OCI-LY1 (cell line): Measurements from ENCODE around the gene CDH23.

ENCODE experiments used
- H2AFZ ChIP-seq: fragments of 200-600 bp; sonication (generic), shearing (Covaris generic); 2 replicates; pipeline ENCODE4 v1.6.0; 2014; ENCODE audit warnings: antibody characterized with exemption, mild to moderate bottlenecking, low read length
- H3F3A ChIP-seq: fragments of 200-600 bp; sonication (generic), shearing (Covaris generic); 2 replicates; pipeline ENCODE4 v1.6.0; 2014; ENCODE audit warnings: mild to moderate bottlenecking, antibody characterized with exemption, low read length, moderate library complexity; ENCODE audit not compliant: insufficient read depth
- H3K27ac ChIP-seq: fragments of 200-600 bp; sonication (generic); 2 replicates; pipeline ENCODE4 v1.5.1; 2014; ENCODE audit warnings: low read length, mixed run types, mild to moderate bottlenecking, low read depth; ENCODE audit not compliant: poor library complexity, severe bottlenecking
- H3K27me3 ChIP-seq: fragments of 200-600 bp; sonication (generic); 2 replicates; pipeline ENCODE4 v1.6.0; 2014; ENCODE audit warnings: antibody characterized with exemption, mild to moderate bottlenecking, low read length, moderate library complexity; ENCODE audit not compliant: insufficient read depth
- H3K36me3 ChIP-seq: fragments of 200-600 bp; sonication (generic); 2 replicates; pipeline ENCODE4 v1.6.1; 2014; ENCODE audit warnings: mild to moderate bottlenecking, antibody characterized with exemption, low read length, moderate library complexity, mixed read lengths; ENCODE audit not compliant: insufficient read depth
- H3K4me1 ChIP-seq: fragments of 200-600 bp; sonication (generic); 2 replicates; pipeline ENCODE4 v1.5.1; 2014; ENCODE audit warnings: mild to moderate bottlenecking, low read length, moderate library complexity; ENCODE audit not compliant: insufficient read depth, severe bottlenecking
- H3K4me2 ChIP-seq: fragments of 200-600 bp; sonication (generic), shearing (Covaris generic); 2 replicates; pipeline ENCODE4 v1.6.1; 2014; ENCODE audit warnings: low read length
- H3K4me3 ChIP-seq: fragments of 200-600 bp; sonication (generic); 2 replicates; pipeline ENCODE4 v1.5.1; 2014; ENCODE audit warnings: low read length, low read depth, mild to moderate bottlenecking, mixed read lengths; ENCODE audit not compliant: poor library complexity, severe bottlenecking
- H3K79me2 ChIP-seq: fragments of 200-600 bp; shearing (Covaris generic); 2 replicates; pipeline ENCODE4 v1.6.1; 2016; ENCODE audit warnings: mixed run types, low read length, mixed read lengths; ENCODE audit not compliant: insufficient read depth
- H3K9ac ChIP-seq: fragments of 200-600 bp; sonication (generic), shearing (Covaris generic); 2 replicates; pipeline ENCODE4 v1.6.1; 2014; ENCODE audit warnings: mild to moderate bottlenecking, low read length, mixed read lengths
- H3K9me2 ChIP-seq: fragments of 200-600 bp; sonication (generic), shearing (Covaris generic); 2 replicates; pipeline ENCODE4 v1.6.1; 2014; ENCODE audit warnings: low read depth, mild to moderate bottlenecking, low read length, mixed read lengths
- H3K9me3 ChIP-seq: fragments of 200-600 bp; shearing (Covaris generic); 2 replicates; pipeline ENCODE4 v1.6.1; 2014; ENCODE audit warnings: low read length, mixed read lengths
- H4K20me1 ChIP-seq: fragments of 200-600 bp; sonication (generic), shearing (Covaris generic); 2 replicates; pipeline ENCODE4 v1.6.0; 2016; ENCODE audit warnings: mild to moderate bottlenecking, low read length; ENCODE audit not compliant: insufficient read depth
- EZH2 ChIP-seq: fragments of 200-600 bp; sonication (generic), shearing (Covaris generic); IDR thresholded peaks from 2 replicates; pipeline ENCODE4 v1.8.0; 2017; ENCODE audit warnings: borderline replicate concordance, mixed run types, mild to moderate bottlenecking, antibody characterized with exemption, low read length, moderate library complexity, mixed read lengths
- TF ChIP-seq, protein P1 (sequence below): fragments of 200-600 bp; sonication (generic), shearing (Covaris generic); IDR thresholded peaks from 2 replicates; pipeline ENCODE4 v1.5.1; 2017; ENCODE audit warnings: mild to moderate bottlenecking, antibody characterized with exemption, low read length, moderate library complexity, mixed read lengths

CDH23 gene

GRCh38 chr10:71705582-71705981 lies 308.9 kb downstream of the CDH23 start:
- Histone ChIP-seq H4K20me1 (no peaks in the 10 kb centered on the region), H3K4me2 (no peak overlapping the region), H3F3A (no peaks in the 10 kb centered on the region), H3K9ac (no peak overlapping the region), H3K9me3 (no peaks in the 10 kb centered on the region), H3K79me2 (no peaks in the 10 kb centered on the region), H3K27ac (no peak overlapping the region), H3K4me3 (no peak overlapping the region), H3K27me3 (peaks cover 19% of the 10 kb centered on the region; the same call in 1 of the 2 replicates), H3K9me2 (no peaks in the 10 kb centered on the region), H3K4me1 (peaks cover 3% of the 10 kb centered on the region), H3K36me3 (no peaks in the 10 kb centered on the region), H2AFZ (no peak overlapping the region)
- TF ChIP-seq EZH2: no peak
- TF ChIP-seq, protein P1, sequence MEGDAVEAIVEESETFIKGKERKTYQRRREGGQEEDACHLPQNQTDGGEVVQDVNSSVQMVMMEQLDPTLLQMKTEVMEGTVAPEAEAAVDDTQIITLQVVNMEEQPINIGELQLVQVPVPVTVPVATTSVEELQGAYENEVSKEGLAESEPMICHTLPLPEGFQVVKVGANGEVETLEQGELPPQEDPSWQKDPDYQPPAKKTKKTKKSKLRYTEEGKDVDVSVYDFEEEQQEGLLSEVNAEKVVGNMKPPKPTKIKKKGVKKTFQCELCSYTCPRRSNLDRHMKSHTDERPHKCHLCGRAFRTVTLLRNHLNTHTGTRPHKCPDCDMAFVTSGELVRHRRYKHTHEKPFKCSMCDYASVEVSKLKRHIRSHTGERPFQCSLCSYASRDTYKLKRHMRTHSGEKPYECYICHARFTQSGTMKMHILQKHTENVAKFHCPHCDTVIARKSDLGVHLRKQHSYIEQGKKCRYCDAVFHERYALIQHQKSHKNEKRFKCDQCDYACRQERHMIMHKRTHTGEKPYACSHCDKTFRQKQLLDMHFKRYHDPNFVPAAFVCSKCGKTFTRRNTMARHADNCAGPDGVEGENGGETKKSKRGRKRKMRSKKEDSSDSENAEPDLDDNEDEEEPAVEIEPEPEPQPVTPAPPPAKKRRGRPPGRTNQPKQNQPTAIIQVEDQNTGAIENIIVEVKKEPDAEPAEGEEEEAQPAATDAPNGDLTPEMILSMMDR: no peak

- Histone ChIP-seq H3K27ac (no peak overlapping the region), H4K20me1 (no peaks in the 10 kb centered on the region), H2AFZ (no peak overlapping the region), H3K9me3 (no peaks in the 10 kb centered on the region), H3F3A (no peaks in the 10 kb centered on the region), H3K4me3 (no peak overlapping the region), H3K79me2 (no peaks in the 10 kb centered on the region), H3K4me1 (peaks cover 3% of the 10 kb centered on the region), H3K4me2 (no peak overlapping the region), H3K27me3 (peaks cover 19% of the 10 kb centered on the region; the same call in 1 of the 2 replicates), H3K9me2 (no peaks in the 10 kb centered on the region), H3K9ac (no peak overlapping the region), H3K36me3 (no peaks in the 10 kb centered on the region)
- TF ChIP-seq, protein P1: no peak
- no peak for TF ChIP-seq EZH2
Measured at GRCh38 chr10:71706216-71707121, 309.7 kb downstream of the CDH23 start.

DNA sequence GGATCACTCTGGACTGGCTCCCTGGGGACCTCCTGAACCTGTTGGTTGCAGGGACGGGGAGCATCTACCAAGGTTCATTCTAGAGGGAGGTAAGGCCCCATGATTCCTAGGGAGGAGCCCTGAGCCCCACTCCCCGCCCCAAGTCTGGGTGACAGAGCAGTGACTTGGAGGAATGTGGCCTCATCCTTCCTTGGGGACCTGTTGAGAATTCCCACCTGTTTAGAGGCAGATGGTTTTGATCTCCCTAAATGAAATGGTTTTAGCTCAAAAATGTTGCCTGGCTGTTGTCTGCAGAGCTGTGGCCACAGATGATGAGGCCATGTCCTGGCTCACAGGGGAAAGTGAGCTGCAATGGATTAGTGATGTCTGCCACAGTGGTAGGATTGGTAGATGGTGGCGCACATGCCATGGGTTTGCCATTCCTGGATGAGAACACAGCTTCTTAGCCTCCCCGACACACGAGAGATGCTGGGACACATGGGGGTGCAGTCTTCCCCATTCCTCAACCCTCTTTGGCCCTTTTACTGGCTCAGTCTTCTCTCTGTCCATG lies 310.6 kb downstream of the CDH23 start:
- no peaks in the 10 kb centered on the region for H3K36me3 ChIP-seq
- no peak overlapping the region for H3K4me3 ChIP-seq
- no peaks in the 10 kb centered on the region for H3K9me3 ChIP-seq
- H3K9ac ChIP-seq: no peak overlapping the region
- peaks cover 14% of the 10 kb centered on the region; the same call in 1 of the 2 replicates for H3K27me3 ChIP-seq
- H3K27ac ChIP-seq: no peak overlapping the region
- H3K9me2 ChIP-seq: no peaks in the 10 kb centered on the region
- H4K20me1 ChIP-seq: no peaks in the 10 kb centered on the region
- H2AFZ ChIP-seq: no peak overlapping the region
- peaks cover 5% of the 10 kb centered on the region for H3K4me1 ChIP-seq
- TF ChIP-seq EZH2: no peak
- TF ChIP-seq, protein P1: no peak
- no peak overlapping the region for H3K4me2 ChIP-seq
- H3F3A ChIP-seq: no peaks in the 10 kb centered on the region
- H3K79me2 ChIP-seq: no peaks in the 10 kb centered on the region
